ENCODE results near the gene CFAP91. TPM values are rescaled to one million over a fixed set of nuclear protein-coding genes. Genes with fewer than 3 reads are reported as not detected.

The CFAP91 gene
- total RNA-seq (under 1 TPM in 1 of 2 experiments, not detected in 1; 0.25 TPM), polyA plus RNA-seq (not detected), total RNA-seq (0 to 0.50 (median 0.08) reads per million in 6 experiments)

DNA sequence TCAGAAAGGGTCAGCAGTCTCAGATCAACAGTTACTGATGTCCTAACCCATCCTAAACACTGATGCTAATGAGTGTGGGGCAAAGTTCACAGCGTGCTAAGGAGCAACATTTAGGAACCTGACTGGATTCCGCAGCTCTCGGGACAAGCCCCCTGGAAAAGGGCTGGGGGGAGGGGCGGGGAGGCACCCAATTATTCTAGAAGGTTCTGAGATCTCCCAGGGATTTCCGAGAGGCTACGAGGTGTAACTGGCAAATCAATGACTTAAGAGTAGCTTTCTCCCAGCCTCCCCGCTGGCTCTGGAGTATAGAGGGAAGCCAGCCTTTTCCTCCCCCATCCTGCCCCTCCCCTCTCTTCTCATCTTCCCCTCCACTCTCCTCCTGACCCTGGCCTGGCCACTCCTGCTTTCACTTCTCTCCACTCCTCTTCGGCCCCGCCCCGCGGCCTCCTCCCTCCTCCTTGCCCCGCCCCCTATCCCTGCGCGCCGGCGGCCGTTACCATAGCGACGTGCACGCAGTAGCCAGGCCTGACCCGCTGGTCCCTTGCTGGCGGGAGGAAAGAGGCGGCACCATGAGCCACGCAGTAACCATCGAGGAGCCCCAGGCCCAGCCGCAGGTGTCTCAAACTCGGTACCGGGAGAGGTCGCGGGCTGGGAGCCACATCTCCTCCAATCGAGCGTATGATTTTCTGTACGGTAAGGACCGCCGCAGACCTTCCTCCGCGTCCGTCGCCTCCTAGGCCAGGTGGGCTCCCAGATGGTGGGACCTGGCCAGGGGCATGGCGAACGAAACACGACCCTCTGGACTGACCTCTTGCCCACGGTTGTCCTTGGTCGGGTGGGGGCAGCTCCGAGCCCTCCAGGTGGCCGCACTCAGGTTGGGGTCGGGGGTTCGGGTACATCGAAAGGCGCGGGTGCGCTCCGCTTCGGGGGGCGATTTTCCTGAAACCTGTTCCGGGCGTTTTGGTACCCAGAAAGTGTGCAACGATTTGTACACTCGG, at the start of gene CFAP91:
Gene CFAP91 (plus strand): TSS at position 493 of the 998 bp plus-strand sequence. CDS start 77 bp downstream, at position 570.
- Mint-ChIP-seq H3K4me3 (peak within 1 kb of the TSS; percentile 75 to 86 (median 80)), H3K9me3 (peaks cover 0 to 3% (median 0%) of the 10 kb centered on the region in 9 donors), H3K27ac (peak within 1 kb of the TSS in 7 of 10 donors; percentile 23 to 79 (median 51)), H3K4me1 (peaks cover 4 to 28% (median 20%) of the 10 kb centered on the region in 4 donors), H3K27me3 (peaks cover 0 to 4% (median 0%) of the 10 kb centered on the region in 5 donors), H3K36me3 (no peaks in the 10 kb centered on the region)
- POLR2A ChIA-PET, result no interaction called here
- ATAC-seq, result peak; percentile 87 to 90
- DNase-seq, result peak; percentile 55 to 89 (median 72)

DNA sequence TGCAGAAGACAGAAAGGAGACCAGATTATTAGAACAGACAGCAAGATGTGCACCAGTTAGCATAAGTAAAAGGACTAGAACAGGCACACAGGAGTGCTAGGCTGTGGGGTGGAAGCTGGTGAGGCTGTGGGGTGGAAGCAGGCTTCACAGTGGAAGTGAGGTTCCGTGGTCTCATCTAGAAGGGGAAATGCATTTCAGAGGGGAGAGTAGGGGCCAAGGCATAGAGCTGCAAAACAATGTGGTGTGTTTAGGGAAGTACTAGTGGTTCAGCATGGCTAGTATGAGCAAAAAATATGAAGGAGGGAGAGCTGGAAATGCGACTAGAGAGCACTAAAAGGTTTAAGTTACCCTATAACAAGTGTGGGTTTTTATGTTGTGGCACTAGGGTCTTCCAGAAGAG, 48.9 kb upstream of the CFAP91 start:
- peaks cover 4 to 14% (median 10%) of the 10 kb centered on the region in 4 donors for H3K4me1 Mint-ChIP-seq
- POLR2A ChIA-PET, result no interaction called here
- no peak for DNase-seq
- H3K4me3 Mint-ChIP-seq, result no peak overlapping the region
- peaks cover 3 to 19% (median 13%) of the 10 kb centered on the region in 3 donors for H3K36me3 Mint-ChIP-seq
- peak overlapping the region in 2 of 10 donors; percentile 25 to 27 for H3K27ac Mint-ChIP-seq
- H3K9me3 Mint-ChIP-seq, result no peaks in the 10 kb centered on the region
- H3K27me3 Mint-ChIP-seq, result no peaks in the 10 kb centered on the region
- no peak for ATAC-seq

DNA sequence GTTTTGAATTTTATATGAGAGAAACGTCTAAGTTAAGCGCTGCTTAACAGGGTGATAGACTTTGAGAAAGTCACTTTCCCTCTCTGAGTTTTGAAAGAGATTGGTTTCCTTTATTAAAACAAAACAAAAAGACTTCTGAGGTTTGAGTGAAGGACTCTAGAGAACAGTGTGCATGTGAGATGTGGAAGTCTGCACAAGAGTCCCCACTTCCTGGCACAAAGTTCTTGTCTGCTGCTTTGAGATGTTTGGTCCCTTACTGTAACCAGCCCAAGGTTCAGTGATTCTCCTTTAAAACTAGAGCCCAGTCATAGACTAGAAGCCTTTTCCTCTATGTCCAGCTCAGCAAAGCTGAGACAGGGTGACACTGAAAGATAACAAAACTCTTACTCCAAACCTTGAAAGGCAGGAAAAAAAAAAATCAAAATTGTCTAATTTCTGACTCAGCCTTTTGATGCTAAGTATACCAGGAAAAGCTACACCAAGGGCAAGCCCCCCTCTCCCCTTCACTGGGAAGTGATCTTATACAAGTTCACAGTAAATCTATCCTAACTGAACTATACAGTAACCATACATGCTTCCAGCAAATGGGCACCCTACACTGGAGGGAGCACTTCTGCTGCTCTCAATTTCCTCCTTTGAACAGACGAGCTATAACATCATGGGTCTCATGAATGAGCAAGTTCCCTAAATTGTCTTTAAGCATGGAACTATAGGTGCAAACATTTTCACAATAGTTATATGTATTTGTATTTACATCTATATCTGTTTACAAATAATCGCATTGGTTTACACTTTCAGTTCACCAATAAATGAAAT, 44.7 kb upstream of the CFAP91 start:
- H3K27me3 Mint-ChIP-seq, result no peaks in the 10 kb centered on the region
- H3K4me1 Mint-ChIP-seq, result peaks cover 4 to 14% (median 10%) of the 10 kb centered on the region in 4 donors
- DNase-seq (no peak), ATAC-seq (peak in 1 of 2 donors; percentile 36)
- H3K36me3 Mint-ChIP-seq, result peaks cover under 1 to 11% (median 5%) of the 10 kb centered on the region in 3 donors
- H3K9me3 Mint-ChIP-seq, result no peaks in the 10 kb centered on the region
- POLR2A ChIA-PET, result no interaction called here
- H3K27ac Mint-ChIP-seq, result peak overlapping the region in 2 of 10 donors; percentile 22 to 33
- peak overlapping the region in 2 of 10 donors; percentile 26 to 49 for H3K4me3 Mint-ChIP-seq

DNA sequence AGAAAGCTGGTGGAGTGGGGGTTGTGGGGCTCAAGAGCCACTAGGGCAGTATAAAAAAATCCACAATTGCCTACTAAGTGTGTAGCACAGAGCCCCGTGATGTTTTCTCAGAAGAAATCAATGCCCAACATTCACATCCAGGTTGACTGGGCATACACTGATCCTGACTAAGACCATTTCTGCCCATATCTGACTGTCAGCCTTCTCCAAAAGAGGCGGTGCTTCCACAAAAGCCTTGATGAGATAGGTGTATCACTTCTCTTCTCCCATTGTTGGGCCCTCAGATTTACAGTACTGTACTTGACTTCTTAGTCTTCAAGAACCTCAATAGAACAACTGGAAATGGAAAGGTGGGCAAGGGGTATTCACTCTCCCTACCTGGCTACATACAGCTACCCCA, 43.8 kb upstream of the CFAP91 start:
- Mint-ChIP-seq H3K27me3 (no peaks in the 10 kb centered on the region), H3K9me3 (no peaks in the 10 kb centered on the region), H3K4me1 (peaks cover 4 to 14% (median 11%) of the 10 kb centered on the region in 4 donors), H3K27ac (no peak overlapping the region), H3K36me3 (peaks cover 0 to 11% (median 4%) of the 10 kb centered on the region in 3 donors), H3K4me3 (no peak overlapping the region)
- ATAC-seq (no peak), DNase-seq (no peak)
- POLR2A ChIA-PET, result no interaction called here

DNA sequence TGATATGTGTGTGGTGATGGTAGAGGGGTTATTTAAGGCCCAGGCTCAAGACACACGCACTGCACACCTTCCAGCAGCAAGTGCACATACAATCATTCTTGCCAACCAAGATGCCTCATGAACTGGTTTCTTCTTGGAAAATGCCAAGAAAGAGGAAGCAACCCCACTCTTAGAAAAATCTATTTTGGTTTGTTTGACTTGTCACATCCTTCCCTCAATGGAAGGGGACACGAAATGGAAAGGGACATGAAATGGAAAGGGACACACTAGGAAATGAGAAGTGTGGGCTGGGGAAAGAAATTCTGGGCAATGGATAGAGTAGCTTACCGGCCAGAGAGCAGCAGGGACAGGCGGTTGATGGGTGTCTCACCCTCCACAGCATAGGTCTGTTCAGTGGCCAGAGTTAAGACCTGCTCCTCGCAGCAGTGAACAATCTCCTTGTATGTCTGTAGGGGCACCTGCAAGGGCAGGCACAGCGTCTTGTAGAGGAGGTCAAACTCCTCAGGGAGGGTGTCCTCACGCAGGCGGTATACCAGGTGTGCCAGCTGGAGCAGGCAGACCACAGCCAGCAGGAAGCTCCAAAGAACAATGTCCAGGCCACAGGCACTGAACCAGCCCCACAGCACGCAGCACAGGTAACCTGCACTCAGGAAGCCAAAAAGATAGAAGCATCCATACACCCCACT, 43.1 kb upstream of the CFAP91 start:
- POLR2A ChIA-PET, result interaction anchor here (0.6 kb wide), 1 partner anchor 9 kb away, joined by 3 read pairs; no protein-coding TSS in a partner anchor
- H3K27me3 Mint-ChIP-seq, result no peaks in the 10 kb centered on the region
- H3K9me3 Mint-ChIP-seq, result no peaks in the 10 kb centered on the region
- ATAC-seq, result no peak
- H3K4me1 Mint-ChIP-seq, result peaks cover 4 to 17% (median 12%) of the 10 kb centered on the region in 4 donors
- no peak for DNase-seq
- peaks cover 0 to 11% (median 4%) of the 10 kb centered on the region in 3 donors for H3K36me3 Mint-ChIP-seq
- no peak overlapping the region for H3K4me3 Mint-ChIP-seq
- H3K27ac Mint-ChIP-seq, result no peak overlapping the region

DNA sequence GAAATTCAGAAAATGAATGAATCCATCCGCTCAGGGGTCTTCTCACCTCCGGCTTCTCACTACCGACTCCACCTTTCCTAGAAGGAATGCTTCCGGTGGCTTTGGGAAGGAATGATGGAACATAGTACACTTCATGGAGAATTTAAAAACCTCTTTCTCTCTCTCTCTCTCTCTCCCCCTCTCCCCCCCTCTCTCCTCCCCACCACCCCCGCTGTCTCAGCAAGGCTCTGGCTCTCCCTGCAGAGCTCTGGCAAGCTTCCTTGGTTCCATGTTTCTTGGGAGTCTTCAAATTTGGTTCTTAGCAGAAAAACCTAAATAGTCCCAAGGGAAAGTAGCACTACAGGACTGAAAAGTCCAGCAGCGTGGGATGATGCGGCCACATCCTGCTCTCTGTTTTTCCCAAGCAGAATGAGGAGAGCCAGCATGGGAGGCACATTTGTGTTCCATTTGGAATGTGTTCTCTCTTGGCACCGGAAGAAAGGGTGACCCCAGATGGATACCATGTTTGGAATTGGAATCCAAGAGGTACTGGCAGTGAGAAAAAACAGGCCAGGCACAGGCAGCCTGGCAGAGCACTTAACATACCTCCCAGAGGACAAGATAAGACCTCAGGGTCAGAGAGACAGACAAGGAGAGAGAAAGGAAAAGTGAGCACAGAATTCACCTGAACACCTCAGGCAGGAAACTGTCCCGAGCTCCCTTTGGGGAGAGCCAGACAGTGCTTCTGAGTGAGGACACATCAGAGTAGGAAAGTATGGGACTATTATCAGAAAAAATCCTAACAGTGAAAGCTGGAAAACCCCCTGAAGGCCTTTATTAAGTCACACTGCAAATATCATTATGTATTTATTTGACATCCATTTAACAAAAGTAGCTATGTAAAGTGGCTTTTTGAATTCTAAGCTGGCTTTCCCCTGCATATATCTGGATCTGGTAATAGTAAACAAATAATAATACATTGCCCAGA, 42.1 kb upstream of the CFAP91 start, which contains the start of gene POPDC2:
Gene POPDC2 (minus strand): TSS at position 116 of the 967 bp plus-strand sequence. CDS start 166 bp downstream, outside the sequence.
- H3K27ac Mint-ChIP-seq, result peak within 1 kb of the TSS in 2 of 10 donors; percentile 26 to 59
- no peak within 1 kb of the TSS for H3K4me3 Mint-ChIP-seq
- H3K27me3 Mint-ChIP-seq, result no peaks in the 10 kb centered on the region
- POLR2A ChIA-PET, result no interaction called here
- ATAC-seq (no peak), DNase-seq (no peak)
- peaks cover 4 to 19% (median 12%) of the 10 kb centered on the region in 4 donors for H3K4me1 Mint-ChIP-seq
- H3K9me3 Mint-ChIP-seq, result no peaks in the 10 kb centered on the region
- H3K36me3 Mint-ChIP-seq, result peaks cover 0 to 11% (median 4%) of the 10 kb centered on the region in 3 donors

DNA sequence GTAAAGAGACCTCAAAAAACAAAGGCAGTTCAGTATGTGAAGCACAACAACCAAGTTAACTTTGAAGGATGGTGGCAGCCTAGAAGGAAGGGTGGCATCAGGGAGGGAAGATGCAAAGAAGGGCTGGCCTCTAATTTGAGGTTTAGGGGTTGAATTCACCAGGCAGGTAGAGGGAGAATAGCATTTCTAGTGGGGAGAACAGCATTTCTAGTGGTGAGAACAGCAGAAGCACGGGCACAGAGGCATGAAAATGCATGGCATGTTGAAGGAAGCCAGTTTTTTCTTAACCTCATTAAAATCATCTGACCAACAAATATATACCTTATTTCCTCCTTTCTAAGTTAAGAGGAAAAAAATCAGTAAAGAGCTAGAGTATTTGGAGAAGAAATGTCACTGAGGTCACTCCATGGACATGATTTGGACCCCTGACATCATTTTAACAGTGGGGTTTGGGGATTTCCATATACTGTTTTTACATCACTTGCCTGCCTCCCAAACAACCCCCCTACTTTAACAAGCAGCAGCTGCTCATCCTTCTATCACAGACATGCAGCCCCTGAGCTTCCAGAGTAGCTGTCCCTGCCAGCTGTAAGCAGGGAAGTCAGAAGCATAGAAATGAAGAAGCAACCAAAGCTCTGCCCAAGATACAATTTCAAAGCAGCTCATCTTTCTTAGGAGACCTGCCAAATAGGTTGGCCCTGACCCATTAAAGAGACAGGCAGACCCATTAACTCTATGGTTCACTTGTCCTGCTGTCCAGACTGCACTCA, 40.0 kb upstream of the CFAP91 start:
- Mint-ChIP-seq H3K27ac (peak overlapping the region in 8 of 10 donors; percentile 4 to 68 (median 30)), H3K27me3 (no peaks in the 10 kb centered on the region), H3K9me3 (no peaks in the 10 kb centered on the region), H3K36me3 (peaks cover 0 to 16% (median 4%) of the 10 kb centered on the region in 3 donors), H3K4me1 (peaks cover under 1 to 16% (median 5%) of the 10 kb centered on the region in 4 donors), H3K4me3 (no peak overlapping the region)
- POLR2A ChIA-PET, result no interaction called here
- DNase-seq (no peak), ATAC-seq (no peak)

DNA sequence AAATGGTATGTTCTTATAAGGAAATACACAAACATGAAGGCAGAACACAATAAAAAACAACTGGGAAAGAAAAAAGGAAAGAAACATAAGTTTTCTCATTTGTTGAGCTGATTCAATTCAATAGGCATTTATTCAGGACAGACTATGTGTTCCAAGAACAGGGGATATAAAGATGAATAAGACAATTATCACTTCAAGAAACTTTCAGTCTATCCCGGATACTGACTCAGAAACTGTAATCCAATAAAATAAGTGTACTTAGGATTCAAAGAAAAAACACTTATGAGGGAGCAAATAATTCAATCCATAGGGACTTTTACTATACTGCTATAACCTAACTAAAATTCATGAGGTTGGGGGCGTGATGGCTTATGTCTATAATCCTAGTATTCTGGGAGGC, 38.9 kb upstream of the CFAP91 start:
- peaks cover 0 to 17% (median 4%) of the 10 kb centered on the region in 3 donors for H3K36me3 Mint-ChIP-seq

DNA sequence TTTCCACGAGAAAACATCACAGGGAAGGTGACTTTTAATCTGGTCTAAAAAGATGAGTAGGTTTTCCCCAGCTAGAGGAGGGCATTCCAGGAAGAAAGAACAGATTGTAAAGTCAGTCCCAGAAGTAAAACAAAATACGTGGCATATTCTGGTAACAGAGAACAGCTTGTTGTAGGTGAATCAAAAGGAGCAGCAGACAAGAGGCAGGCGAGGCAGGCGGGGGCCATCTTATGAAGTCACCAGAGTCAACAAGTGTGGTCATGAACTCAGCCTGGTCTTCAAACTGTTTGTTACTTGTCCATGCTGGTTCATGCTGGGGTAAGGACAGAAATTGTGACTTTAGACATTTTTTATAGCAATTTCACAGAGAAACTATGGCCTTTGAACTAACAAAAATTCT, 38.5 kb upstream of the CFAP91 start:
- Mint-ChIP-seq H3K9me3 (no peaks in the 10 kb centered on the region), H3K4me1 (peaks cover 0 to 12% (median 3%) of the 10 kb centered on the region in 4 donors), H3K27me3 (no peaks in the 10 kb centered on the region), H3K36me3 (peaks cover 0 to 20% (median 4%) of the 10 kb centered on the region in 3 donors), H3K27ac (peak overlapping the region in 3 of 10 donors; percentile 19 to 67 (median 34)), H3K4me3 (no peak overlapping the region)
- DNase-seq (no peak), ATAC-seq (no peak)
- POLR2A ChIA-PET, result interaction anchor here (0.5 to 1.4 kb wide), 2 partner anchors 9 to 55 kb away, joined by 3 to 5 read pairs; no protein-coding TSS in a partner anchor

More for the DNA sequence above, 38.9 kb upstream of the CFAP91 start:
- POLR2A ChIA-PET, result interaction anchor here (1.4 kb wide), 1 partner anchor 9 kb away, joined by 5 read pairs; no protein-coding TSS in a partner anchor
- Mint-ChIP-seq H3K9me3 (no peaks in the 10 kb centered on the region), H3K27ac (peak overlapping the region in 3 of 10 donors; percentile 23 to 67 (median 34)), H3K4me1 (peaks cover 0 to 12% (median 3%) of the 10 kb centered on the region in 4 donors), H3K4me3 (no peak overlapping the region), H3K27me3 (no peaks in the 10 kb centered on the region)
- no peak for ATAC-seq
- no peak for DNase-seq

DNA sequence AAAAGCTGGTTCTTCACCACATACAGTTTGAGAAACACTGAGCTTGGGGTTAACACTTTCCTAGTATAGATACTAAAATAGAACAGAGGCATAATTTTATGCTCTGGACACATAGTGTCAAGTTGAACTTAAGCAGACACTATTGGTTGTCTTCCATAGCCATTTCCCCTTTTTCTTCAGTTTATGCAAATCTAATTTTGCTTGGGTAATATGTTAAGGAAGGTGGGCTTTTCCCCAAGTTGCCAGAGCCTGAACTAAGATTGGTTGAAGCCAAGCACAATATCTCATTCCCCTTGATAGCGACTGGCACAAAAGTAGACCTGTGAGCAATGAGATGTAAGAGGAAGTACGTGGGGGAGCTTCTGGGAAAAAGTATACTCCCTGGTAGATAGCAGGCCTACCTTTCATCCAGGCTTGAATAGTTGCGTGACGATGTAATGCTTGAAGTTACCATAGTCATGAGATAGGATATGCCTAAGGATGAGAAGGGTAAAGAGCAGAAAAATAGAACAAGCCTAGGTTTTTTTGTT, 37.9 kb upstream of the CFAP91 start:
- POLR2A ChIA-PET, result interaction anchor here (0.5 to 1.4 kb wide), 2 partner anchors 8 to 55 kb away, joined by 3 to 5 read pairs; no protein-coding TSS in a partner anchor
- Mint-ChIP-seq H3K27ac (peak overlapping the region in 2 of 10 donors; percentile 34 to 82), H3K9me3 (no peaks in the 10 kb centered on the region), H3K27me3 (no peaks in the 10 kb centered on the region), H3K36me3 (peaks cover 0 to 20% (median 2%) of the 10 kb centered on the region in 3 donors), H3K4me3 (no peak overlapping the region), H3K4me1 (peaks cover 0 to 13% (median 4%) of the 10 kb centered on the region in 4 donors)
- ATAC-seq (no peak), DNase-seq (no peak)
